HG02759 (cell line): ENCODE measurements around the gene CCT3.
A peak's percentile ranks its signal among the peaks of the same experiment; 100 is the strongest.
"Not testable (repeated sequence)": the region's sequence is repeated elsewhere in the genome, so short reads cannot be mapped to it uniquely, and the experiment has no call there.

Experiments used
- ATAC-seq: cut with Tn5 transposase; IDR thresholded peaks from one replicate; pipeline ENCODE4 v1.9.1; 2021; ENCODE audit warnings: mild to moderate bottlenecking, moderate library complexity; ENCODE audit not compliant: unreplicated experiment

Gene CCT3

DNA sequence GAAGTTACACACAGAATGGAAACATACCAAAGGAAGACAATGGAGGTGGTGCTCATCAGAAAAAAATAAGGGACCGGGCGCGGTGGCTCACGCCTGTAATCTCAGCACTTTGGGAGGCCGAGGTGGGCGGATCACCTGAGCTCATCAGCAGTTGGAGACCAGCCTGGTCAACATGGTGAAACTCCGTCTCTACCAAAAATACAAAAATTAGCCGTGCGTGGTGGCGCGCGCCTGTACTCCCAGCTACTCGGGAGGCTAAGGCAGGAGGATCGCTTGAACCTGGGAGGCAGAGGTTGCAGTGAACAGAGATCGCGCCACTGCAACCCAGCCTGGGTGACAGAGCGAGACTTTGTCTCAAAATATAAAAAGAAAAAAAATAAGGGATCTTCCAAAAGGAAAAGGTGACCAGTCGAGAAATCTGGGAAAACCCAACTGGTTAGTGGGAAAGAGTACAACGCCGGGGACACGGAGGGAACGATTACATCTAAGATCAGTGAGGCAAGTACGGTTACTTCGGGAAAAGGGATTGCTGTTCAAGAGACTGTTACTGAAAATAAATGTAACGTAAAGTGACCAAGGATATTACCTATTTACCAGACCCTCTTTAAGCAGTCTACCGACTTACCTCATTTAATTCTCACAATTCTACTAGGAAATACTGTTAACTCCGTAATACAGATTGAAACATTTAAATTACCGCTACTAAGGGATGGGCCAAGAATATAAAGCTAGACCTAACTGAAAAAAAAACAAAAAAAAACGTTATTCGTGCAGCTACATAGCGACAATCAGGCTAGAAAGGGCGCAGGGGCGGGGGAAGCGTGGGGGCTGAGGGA is 822 bp downstream of the CCT3 start:
- no peak for ATAC-seq

DNA sequence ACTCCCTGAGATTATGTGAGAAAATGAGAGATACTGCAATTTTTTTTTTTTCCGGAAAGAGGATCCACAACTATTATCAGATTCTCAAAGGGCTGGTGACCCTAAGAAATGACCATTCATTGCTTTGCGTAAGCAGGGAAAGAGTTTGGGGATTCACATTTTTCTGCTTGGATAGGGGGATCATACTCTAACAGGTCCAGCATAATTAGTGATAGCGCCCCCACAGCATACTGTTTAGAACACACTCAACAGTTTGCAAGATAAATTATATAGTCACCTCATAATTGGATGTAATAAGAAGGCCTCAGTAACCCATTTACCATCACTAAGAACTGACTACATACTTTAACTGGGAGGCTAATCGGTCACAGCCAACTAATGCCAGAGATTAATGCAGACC is 1.9 kb downstream of the CCT3 start:
- no peak for ATAC-seq

DNA sequence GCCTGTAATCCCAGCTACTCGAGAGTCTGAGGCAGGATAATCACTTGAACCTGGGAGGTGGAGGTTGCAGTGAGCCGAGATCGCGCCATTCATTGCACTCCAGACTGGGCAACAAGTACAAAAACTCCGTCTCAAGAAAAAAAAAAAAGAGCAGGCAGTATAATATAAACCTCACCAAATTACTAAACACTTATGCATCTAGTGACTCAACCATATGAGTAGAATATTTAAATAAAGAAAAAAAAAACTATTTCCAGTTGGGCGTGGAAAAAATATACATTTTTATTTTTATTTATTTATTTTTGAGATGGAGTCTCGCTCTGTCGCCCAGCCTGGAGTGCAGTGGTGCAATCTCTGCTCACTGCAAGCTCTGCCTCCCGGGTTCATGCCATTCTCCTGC is 14.9 kb downstream of the CCT3 start:
- ATAC-seq = not testable (repeated sequence)

DNA sequence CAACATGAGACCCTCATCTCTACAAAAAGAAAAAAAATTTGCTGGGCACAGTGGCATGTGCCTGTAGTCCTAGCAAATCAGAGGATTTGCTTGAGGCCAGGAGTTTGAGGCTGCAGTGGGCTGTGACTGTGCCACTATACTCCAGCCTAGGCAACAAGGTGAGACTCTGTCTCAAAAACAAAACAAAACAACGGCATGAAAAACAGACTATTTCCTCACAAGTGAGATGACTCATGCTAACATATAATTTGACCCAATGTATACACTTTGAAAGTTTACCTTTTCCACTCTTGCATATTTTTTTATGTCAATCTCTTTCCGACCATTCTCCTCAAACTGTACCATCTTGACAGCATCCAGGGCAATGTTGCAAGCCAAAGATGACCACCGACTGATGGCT is 17.5 kb downstream of the CCT3 start:
- ATAC-seq = no peak

DNA sequence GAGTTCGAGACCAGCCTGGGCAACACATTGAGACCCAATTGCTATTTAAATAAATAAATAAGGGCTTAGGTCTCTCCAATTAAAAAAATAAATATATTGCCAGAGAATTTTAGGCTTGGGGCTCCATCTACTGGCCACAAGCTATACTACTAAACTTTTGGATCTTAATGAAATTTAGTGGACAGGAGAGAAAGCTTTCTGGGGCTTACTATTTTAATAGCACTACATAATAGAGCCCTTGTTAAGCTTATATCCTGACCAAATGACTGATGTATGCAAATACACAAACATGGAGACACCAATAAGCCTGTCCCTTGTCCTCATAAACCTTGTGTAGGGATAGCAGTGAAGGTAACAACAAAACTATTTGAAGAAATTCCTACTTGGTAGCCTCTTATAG is 18.4 kb downstream of the CCT3 start:
- no peak for ATAC-seq

DNA sequence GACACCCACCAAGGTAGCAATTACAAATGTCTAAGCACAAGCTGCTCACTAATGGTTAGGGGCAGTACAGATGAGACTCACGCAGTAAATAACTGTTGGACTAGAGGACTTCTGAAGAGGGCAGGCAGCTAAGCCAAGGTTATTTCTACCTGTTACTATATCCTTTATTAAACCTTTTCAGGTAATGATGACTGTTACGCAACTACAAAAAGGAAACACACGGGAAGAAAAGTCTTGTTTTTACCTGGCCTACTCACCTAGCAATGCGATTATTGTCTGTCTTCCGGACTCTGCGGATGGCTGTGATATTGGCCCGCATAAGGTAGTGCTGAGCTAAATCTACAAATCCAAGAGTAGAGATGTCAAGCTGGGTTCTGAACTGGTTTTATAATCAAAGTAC is 21.2 kb downstream of the CCT3 start:
- no peak for ATAC-seq

DNA sequence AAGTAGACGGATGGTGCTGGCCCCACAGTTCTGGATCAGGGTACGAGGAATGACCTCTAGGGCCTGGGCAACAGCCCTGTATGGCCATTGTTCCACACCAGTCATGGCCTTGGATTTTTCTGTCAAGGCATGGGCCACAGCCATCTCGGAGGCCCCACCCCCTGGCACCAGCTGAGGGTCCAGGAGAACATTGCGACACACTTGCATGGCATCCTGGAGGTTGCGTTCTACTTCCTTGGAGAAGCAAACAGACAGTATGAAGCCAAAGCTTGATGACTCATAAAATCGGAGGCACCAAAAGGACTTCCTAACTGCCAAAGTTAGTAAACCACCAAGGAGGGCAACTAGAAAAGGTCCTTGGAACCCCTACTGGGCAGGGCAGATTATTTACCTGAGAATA is 27.1 kb downstream of the CCT3 start:
- ATAC-seq = no peak

DNA sequence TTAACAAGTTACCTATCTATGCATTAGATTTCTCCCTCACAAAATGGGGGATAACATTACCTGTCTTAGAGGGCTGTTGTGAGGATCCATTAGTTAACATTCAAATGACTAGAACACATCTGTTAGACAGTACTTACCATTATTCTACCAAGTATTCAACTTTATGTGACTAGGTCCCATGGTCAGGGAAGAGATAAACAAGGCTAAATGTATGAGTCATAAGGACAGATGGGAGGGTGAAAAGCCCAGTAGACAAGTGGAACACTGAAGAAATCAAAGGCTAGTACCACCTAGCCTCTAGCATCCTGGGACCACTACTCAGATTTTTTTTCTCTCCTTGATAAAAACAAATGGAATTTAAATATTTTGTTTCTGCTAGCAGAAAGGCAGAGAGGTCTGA is 30.0 kb downstream of the CCT3 start:
- ATAC-seq = no peak

DNA sequence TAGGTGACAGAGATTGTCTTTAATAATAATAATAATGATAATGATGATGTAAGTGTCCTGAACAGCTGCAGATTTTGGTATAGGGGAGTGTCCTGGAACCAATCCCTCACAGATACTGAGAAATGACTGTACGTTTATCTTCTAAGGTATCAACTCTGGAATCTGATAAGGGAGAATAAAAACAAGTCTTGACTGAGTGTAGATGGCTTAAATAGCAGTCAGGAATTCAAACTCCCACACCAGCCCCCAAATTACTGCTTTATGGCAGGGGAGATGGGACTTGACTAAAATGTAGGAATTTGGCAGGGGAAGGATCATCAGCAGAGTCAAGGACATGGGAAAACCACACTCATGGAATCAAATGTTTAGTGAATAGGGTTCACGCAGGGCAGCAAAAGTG is 32.9 kb downstream of the CCT3 start:
- ATAC-seq = no peak

DNA sequence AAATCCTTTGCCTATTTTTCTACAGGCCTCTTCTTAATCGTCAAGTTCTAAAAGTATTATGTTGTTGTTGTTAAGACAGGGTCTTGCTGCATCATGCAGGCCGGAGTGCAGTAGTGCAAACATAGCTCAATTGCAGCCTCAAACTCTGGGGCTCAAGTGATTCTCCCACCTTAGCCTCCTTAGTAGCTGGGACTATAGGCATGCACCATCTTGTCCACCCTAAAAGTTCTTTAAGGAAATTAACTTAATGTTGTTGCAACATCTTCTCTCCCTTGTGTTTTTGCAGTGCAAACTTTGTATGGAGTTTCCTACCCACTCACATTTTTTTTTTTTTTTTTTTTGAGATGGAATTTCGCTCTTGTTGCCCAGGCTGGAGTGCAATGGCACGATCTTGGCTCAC is 34.9 kb downstream of the CCT3 start:
- no peak for ATAC-seq

DNA sequence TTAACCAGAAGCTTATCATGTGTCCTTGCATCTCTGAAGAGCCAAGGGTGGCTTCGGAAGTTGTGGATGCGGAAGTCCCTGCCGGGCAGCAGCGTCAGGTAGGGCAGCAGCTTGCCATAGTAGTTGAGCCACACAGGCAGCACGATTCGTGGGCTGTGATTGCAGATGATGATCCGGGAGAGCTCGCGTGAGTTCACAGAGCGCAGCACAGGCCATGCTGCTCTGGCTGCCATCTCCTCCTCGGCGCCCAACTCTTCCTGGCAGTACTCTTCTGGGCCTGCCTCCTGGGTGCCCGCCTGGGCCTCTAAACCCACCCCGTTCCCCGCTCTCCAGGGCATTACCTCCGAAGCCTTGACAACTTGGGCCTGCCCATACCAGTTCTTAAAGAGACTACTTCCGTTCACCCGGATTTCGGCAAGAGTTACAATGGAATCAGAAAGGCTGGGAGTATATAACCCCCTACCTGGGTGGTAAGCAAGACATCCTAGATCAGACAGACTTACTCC is 39.2 kb downstream of the CCT3 start, which contains the start of gene VHLL:
TSS of gene VHLL (minus strand) at position 456 of the 506 bp plus-strand sequence. CDS start at position 338, 118 bp downstream.
- no peak for ATAC-seq

DNA sequence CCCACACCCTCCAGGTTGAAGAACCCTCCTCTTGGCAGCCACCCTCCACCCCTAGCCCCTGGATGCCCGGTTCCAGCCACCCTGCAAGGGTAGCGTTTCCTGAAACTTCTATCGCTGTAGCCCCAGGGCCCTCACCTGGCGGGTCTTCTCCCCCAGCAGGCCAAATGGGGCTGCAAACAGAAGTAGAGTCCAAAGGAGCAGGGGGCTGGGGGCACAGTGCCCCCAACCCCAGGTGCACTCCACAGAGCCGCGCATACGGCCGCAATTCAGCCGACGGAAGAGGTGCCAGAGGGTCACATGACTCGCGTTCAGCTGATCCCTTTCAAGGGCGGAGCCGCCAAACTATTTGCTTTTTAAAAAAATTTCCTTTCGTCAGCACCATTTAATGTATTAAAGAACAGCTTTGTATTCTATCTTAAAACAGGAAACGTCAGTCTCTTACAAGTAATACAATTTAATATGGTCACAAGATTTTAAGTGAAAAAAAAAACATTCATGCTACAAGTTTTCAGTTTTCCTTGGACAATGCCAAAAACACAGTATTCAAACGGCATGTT is 42.6 kb downstream of the CCT3 start, which contains the start of gene GLMP:
TSS of gene GLMP (minus strand) at position 289 of the 557 bp plus-strand sequence. CDS start at position 255, 34 bp downstream.
- peak; percentile 54 for ATAC-seq

DNA sequence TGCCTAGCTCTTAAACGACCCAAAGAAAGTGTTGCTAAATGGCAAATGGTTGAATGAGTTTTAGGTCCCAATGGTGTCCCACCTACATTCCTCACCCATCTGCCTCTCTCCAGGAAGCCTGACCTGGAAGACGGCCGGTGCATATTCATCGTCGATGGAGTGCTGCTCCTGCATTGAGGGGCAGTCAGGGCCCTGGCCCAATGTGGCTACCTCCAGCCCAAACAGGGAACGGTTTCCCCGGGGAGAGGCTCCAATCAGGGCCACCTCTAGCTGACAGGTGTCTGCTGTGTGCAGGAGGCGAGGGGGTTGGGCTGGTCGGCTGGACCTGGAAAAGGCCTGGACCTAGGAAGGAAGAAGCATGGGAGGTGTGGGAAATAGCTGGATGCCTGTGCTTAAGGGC is 44.2 kb downstream of the CCT3 start:
- ATAC-seq = no peak

DNA sequence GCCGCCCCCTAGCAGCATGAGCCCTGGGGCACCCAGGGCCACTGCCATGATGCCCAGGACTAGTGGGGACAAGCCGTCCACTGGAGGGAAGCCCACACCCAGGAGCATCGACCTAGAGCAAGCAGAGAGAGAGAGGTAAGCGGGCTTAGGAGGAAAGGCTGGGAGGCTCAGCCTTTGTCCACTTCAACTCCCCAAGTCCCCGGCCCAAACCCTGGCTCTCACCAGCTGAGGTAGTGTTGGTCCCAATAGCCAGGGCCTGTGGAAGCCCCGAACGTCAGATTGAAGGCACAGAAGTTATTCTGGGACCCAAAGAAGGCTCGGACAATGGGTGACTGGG is 45.0 kb downstream of the CCT3 start:
- ATAC-seq = no peak

DNA sequence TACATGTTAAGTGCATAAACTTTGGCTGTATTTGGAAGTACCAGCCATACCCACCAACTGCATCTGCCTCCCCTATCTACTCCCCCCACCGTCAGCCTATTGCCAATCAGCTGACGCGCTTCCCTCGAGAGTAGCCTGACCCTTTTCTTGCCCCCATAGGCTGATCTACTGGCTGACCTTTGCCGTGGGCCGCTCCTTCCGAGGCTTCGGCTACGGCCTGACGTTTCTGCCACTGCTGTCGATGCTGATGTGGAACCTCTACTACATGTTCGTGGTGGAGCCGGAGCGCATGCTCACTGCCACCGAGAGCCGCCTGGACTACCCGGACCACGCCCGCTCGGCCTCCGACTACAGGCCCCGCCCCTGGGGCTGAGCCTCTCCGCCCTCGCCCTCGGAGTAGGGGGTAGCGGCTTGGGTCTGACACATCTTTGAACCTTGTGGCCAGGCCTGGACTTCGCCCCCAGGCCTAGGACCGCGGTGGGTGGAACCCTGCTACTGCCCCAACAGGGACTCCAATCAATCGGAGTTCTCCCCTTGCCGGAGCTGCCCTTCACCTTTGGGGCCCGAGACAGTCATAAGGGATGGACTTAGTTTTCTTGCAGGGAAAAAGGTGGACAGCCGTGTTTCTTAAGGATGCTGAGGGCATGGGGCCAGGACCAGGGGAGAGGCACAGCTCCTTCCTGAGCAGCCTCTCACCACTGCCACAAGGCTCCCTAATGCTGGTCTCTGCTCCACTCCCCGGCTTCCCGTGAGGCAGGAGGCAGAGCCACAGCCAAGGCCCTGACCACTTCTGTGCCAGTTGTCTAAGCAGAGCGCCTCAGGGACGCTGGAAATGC is 46.6 kb downstream of the CCT3 start:
- peak; percentile 68 for ATAC-seq

DNA sequence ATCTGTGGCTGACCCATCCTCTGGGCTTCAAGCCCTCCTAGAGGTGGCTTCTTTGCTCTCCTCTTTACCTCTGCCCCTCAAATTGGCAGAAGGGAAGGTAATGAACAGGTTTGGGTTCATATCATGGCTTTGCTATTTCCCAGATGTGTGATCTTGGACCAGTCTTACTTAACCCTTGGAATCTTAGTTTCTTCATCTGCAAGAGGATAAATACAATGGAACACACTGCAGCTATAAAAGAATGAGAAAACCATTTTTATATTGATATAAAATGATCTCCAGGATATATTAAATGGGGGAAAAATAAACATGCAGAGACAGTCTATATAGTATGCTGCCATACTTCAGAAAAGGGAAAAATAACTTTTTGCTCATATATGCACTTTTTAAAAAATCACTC is 48.2 kb downstream of the CCT3 start:
- no peak for ATAC-seq

DNA sequence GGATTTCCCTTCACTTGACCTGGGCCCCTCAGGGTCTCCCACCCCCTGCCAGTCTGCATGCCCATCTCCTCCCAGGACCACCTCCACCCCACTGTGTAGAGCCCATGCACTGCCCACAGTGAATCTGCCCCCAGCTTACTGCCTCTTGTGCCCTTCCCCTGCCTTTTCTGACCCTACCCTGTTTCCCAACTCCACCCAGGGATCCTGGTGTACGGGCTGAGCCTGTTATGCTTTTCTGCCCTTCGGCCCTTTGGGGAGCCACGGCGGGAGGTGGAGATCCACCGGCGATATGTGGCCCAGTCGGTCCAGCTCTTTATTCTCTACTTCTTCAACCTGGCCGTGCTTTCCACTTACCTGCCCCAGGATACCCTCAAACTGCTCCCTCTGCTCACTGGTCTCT is 52.0 kb downstream of the CCT3 start:
- ATAC-seq = no peak

DNA sequence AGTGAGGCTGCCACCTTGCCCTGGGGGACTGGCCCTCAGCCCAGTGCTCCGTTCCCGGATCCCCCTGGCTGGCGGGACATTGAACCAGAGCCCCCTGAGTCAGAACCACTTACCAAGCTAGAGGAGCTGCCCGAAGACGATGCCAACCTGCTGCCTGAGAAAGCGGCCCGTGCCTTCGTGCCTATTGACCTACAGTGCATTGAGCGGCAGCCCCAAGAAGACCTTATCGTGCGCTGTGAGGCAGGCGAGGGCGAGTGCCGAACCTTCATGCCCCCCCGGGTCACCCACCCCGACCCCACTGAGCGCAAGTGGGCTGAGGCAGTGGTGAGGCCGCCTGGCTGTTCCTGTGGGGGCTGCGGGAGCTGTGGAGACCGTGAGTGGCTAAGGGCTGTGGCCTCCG is 52.7 kb downstream of the CCT3 start:
- ATAC-seq = no peak

DNA sequence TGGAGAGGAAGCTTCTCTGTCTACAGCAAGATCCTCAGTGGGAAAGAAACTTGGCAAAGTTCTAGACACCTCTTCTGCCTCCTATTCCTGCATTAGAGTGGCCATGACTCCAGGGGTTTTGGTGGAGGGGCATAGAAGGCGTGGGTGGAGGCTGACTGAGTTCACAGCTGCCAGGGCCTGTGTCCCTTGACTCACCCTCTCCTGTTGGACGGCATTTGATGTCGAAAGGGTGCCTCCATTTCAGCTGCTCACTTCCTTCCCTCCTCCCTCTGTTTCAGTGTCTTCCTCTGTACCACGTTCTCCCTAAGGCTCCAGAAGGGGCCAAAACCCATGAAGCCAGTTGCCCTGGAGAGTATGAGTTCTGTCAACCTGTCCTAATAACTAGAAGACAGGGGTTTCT is 53.3 kb downstream of the CCT3 start:
- ATAC-seq = no peak

DNA sequence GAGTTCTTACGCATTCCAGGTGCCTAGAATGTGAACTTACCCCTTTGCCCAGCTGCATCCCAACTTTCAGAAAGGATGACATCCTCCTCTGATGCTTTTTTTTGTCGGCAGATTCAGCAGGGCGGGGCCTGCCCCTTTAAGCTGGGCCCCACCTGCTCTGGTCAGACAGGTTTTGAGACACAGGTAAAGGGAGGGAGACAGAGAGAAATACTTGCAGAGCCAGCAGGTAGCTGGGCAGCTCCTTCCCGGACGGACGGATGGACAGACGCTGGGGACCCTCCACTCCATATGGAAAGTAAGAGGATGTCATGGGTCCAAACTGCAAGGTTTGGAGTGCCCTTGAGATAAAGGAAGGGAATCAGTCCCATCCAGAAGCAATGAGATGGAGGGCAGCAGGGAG is 54.0 kb downstream of the CCT3 start, which contains the start of gene TMEM79:
TSS of gene TMEM79 (plus strand) at position 214 of the 400 bp plus-strand sequence. CDS start 902 bp downstream, outside the sequence.
- no peak for ATAC-seq

DNA sequence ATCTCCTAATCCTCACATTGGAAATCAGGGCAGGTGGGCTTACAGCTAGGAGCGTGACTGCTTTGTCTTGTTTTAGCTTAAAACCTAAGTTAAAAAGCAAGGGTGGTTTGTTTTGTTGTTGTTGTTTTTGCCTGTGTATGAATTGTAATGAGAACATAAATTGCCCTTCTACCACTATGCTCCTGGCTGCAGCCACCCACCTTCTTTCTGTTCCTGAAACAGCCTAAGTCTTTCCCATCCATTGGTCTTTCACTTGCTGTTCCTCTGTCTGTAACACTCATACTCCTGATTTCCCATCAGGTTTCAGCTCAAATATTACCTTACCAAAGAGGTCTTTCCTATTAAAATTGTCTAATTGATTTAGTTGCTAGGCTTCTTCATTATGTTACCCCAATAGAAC is 54.6 kb downstream of the CCT3 start:
- ATAC-seq = no peak
